Measurements from ENCODE around the gene FAM131B.

The FAM131B gene

DNA sequence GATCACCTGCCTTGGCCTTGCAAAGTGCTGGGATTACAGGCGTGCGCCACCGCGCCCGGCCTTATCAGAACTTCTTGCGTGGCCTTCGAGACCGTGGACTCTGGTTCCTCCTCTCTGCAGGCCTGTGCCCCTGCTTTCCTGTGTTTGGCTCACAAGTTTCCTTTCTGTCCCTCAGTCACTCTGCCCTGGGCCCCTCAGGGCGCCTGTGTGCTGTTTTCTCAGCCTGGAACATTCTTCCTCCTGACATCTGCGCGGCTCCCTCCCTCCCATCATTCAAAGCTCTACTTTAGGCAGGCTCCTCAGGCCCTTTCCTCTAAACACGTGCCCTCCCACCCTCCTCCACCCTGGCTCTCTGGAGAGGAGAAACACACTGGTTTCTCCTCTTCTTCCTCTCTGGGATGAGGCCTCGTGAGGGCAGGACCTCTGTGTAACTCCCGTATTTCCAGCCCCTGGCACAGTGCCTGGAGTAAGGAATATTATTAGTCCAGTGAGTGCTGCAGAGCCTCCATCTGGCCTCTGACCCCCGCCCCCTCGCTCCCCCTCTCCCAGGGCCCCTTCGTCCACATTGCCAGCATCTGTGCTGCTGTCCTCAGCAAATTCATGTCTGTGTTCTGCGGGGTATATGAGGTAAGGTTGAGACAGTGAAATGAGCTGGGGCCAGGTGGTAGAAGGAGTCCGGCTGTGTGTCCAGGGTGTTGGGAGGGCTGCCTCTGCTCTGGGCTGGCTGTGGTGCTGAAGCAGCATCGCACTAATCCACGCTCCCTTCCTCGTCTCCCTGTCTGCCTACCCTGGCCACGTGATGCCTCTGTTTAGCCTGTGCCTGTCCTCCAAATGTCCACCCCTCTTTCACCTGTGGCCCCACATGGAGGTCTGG lies 39.5 kb downstream of the FAM131B start:
- DNase-seq (ENCODE audit: low spot score), result no peak

DNA sequence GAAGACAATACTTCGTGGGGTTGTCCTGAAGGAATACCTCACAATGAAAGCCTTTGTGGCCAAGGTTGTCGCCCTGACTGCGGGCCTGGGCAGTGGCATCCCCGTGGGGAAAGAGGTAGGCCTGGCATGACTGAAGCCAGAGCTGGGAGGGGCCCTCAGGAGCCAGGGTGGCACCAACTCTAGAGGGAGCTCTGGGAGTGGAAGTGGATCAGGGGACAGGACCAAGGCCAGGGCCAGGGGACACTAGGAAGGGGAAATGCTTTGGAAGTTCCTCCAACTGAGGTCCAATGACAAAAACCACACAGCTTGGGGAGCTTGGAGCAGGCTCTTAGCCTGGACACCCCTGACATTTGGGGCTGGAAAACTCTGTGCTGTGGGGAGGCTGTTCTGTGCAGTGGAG lies 40.8 kb downstream of the FAM131B start:
- peak; percentile 27 for DNase-seq (ENCODE audit: low spot score)

GRCh38 chr7:143321242-143321641 lies 41.3 kb downstream of the FAM131B start:
- DNase-seq (ENCODE audit: low spot score), result no peak

- no peak for DNase-seq (ENCODE audit: low spot score)
Observed at GRCh38 chr7:143320620-143321019, 41.9 kb downstream of the FAM131B start.

DNA sequence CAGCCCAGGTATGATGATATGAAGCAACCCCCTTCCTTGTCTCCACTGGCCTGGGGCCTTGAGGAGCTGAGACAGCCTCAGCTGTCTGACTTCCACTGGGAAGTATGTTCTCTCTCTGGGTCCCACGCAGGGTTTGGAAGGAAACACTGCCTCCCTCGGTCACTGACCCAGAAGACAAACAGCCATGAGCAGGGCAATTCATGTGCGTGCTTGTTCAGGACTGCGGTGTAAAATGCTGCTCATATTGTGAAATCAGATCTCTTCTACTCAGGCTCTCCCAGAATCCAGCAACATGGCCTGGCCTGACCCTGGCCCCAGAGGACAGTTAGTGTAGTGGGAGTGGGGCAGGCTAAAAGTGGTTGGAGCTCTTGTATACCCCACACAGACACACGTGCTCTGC lies 43.9 kb downstream of the FAM131B start:
- no peak for DNase-seq (ENCODE audit: low spot score)

- no peak for DNase-seq (ENCODE audit: low spot score)
Observed at GRCh38 chr7:143316492-143316891, 46.0 kb downstream of the FAM131B start.

GRCh38 chr7:143315776-143316175 lies 46.7 kb downstream of the FAM131B start, which contains the start of gene CLCN1:
Gene CLCN1, plus strand, starts transcription at chr7:143316111. Its CDS starts 102 bp downstream, at chr7:143316213.
- DNase-seq (ENCODE audit: low spot score), result no peak

- no peak for DNase-seq (ENCODE audit: low spot score)
Observed at GRCh38 chr7:143314127-143314526, 48.4 kb downstream of the FAM131B start.

- no peak for DNase-seq (ENCODE audit: low spot score)
Observed at GRCh38 chr7:143308632-143309031, 53.9 kb downstream of the FAM131B start.

DNA sequence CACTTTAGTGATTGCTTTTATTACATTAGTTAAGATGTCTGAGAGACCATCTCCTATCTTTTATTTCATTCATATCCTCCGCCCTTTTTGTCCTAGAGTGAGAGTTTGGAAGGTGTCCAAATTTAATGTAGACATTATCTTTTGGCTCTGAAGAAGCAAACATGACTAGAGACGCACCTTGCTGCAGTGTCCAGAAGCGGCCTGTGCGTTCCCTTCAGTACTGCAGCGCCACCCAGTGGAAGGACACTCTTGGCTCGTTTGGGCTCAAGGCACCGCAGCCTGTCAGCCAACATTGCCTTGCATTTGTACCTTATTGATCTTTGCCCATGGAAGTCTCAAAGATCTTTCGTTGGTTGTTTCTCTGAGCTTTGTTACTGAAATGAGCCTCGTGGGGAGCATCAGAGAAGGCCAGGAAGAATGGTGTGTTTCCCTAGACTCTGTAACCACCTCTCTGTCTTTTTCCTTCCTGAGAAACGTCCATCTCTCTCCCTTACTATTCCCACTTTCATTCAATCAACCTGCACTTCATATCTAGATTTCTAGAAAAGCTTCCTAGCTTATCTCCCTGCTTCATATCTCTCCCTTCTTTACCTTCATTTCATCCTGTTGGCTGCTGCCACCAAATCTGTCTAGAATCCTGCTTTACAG lies 57.0 kb downstream of the FAM131B start:
- peak; percentile 69 for DNase-seq (ENCODE audit: low spot score)

DNA sequence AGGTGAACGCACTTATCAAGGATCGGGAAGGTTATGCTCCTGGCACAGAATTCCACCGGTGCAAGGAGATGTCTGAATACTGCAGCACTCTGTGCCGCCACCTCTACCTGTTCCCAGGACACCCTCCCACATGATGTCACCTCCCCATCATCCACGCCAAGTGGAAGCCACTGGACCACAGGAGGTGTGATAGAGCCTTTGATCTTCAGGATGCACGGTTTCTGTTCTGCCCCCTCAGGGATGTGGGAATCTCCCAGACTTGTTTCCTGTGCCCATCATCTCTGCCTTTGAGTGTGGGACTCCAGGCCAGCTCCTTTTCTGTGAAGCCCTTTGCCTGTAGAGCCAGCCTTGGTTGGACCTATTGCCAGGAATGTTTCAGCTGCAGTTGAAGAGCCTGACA lies 57.6 kb downstream of the FAM131B start:
- no peak for DNase-seq (ENCODE audit: low spot score)

GRCh38 chr7:143303733-143304132 lies 58.8 kb downstream of the FAM131B start:
- DNase-seq (ENCODE audit: low spot score), result no peak
